HCT116 (cell line): ENCODE results near the gene ARID5B. TPM values are rescaled to one million over a fixed set of nuclear protein-coding genes. Genes with fewer than 3 reads are reported as not detected.

Experiments
- ATAC-seq: fragments of 200-7000 bp; cut with Tn5 transposase; 2 replicates; pipeline ENCODE4 v1.9.1; 2020; ENCODE audit warnings: mild to moderate bottlenecking, moderate library complexity
- BruUV-seq: library from RNA; stranded (reverse); fragments of 400-500 nt; replicated peaks from 2 replicates; lab custom pipeline; 2021; lab: Mats Ljungman, UMichigan
- CTCF ChIA-PET: fragments of 300-600 bp; sonication (Branson Sonifier 250); formaldehyde crosslinking; loops from one replicate; lab custom pipeline; 2021; ENCODE audit warnings: antibody characterized with exemption; lab: Charles Lee
- POLR2A ChIA-PET: fragments of 300-600, 350-600 bp; sonication (Branson Sonifier 250); formaldehyde crosslinking; loops from one replicate; lab custom pipeline; 2021; ENCODE audit warnings: antibody characterized with exemption; lab: Charles Lee
- RAD21 ChIA-PET, 2 experiments: fragments of 300-600 bp; sonication (Branson Sonifier 250); formaldehyde crosslinking; loops; one replicate each; lab custom pipeline; 2023; ENCODE audit warnings: low total read pairs in 2 of 2; ENCODE audit not compliant: uncharacterized antibody in 2 of 2, unreplicated experiment in 2 of 2, low non-redundant PET in 1 of 2; lab: Charles Lee
- DNase-seq: peaks from one replicate; pipeline ENCODE4 v3.0.0-alpha.2; 2010; ENCODE audit warnings: low read depth, low spot score
- H2AFZ ChIP-seq: fragments of 200-600 bp; shearing (Covaris generic), sonication (generic); 2 replicates; pipeline ENCODE4 v1.6.1; 2017; ENCODE audit warnings: low read depth, mixed run types, mixed read lengths, antibody characterized with exemption, low read length; ENCODE audit not compliant: poor library complexity, severe bottlenecking
- H3K27ac ChIP-seq: 2 replicates; pipeline ENCODE4 v1.5.1; 2012; ENCODE audit warnings: low read depth, low read length
- H3K27me3 ChIP-seq: fragments of 200-600 bp; sonication (generic); 2 replicates; pipeline ENCODE4 v1.6.1; 2016; ENCODE audit warnings: mixed run types, low read length, mixed read lengths; ENCODE audit not compliant: insufficient read depth
- H3K36me3 ChIP-seq, 2 experiments: fragments of 200-500 bp in 1 of 2; fragments of 200-600 bp in 1 of 2; sonication (Bioruptor generic) in 1 of 2; sonication (generic) in 1 of 2; 2 replicates each; pipeline versions ENCODE4 v1.5.1 to v1.6.1; 2014 to 2016; ENCODE audit warnings: low read length in 2 of 2, inconsistent platforms in 1 of 2, mixed read lengths in 1 of 2, mixed run types in 1 of 2; ENCODE audit not compliant: insufficient read depth in 2 of 2, control insufficient read depth in 1 of 2
- H3K4me1 ChIP-seq, 2 experiments: fragments of 200-600 bp in 1 of 2; sonication (generic) in 1 of 2; 2 replicates each; pipeline versions ENCODE4 v1.5.1 to v1.6.1; 2012 to 2017; ENCODE audit warnings: low read length in 2 of 2, inconsistent platforms in 1 of 2, mild to moderate bottlenecking in 1 of 2, mixed read lengths in 1 of 2, mixed run types in 1 of 2, moderate library complexity in 1 of 2; ENCODE audit not compliant: insufficient read depth in 2 of 2, control insufficient read depth in 1 of 2
- H3K4me2 ChIP-seq: fragments of 200-600 bp; sonication (generic); 2 replicates; pipeline ENCODE4 v1.6.1; 2017; ENCODE audit warnings: mixed run types, low read length, mixed read lengths
- H3K4me3 ChIP-seq, 2 experiments: fragments of 200-600 bp in 1 of 2; sonication (generic) in 1 of 2; replicated peaks in 1 of 2; 2 replicates each; pipeline ENCODE4 v1.5.1; 2011 to 2016; ENCODE audit warnings: low read length in 2 of 2, control low read depth in 1 of 2, low read depth in 1 of 2, mild to moderate bottlenecking in 1 of 2, mixed read lengths in 1 of 2, mixed run types in 1 of 2
- H3K79me2 ChIP-seq: fragments of 200-600 bp; sonication (generic); 2 replicates; pipeline ENCODE4 v1.6.1; 2017; ENCODE audit warnings: mild to moderate bottlenecking, mixed run types, low read length, moderate library complexity, mixed read lengths; ENCODE audit not compliant: insufficient read depth
- H3K9ac ChIP-seq: fragments of 200-600 bp; sonication (generic); 2 replicates; pipeline ENCODE4 v1.6.1; 2016; ENCODE audit warnings: low read length, mixed read lengths
- H3K9me2 ChIP-seq: fragments of 200-600 bp; sonication (generic), shearing (Covaris generic); 2 replicates; pipeline ENCODE4 v1.6.1; 2017; ENCODE audit warnings: mixed run types, mild to moderate bottlenecking, moderate library complexity; ENCODE audit not compliant: insufficient read depth
- H3K9me3 ChIP-seq, 2 experiments: fragments of 200-500 bp in 1 of 2; fragments of 200-600 bp in 1 of 2; sonication (Bioruptor generic) in 1 of 2; sonication (generic) in 1 of 2; 2 replicates each; pipeline ENCODE4 v1.6.1; 2014 to 2017; ENCODE audit warnings: low read length in 2 of 2, mixed read lengths in 2 of 2, inconsistent platforms in 1 of 2, low read depth in 1 of 2, mild to moderate bottlenecking in 1 of 2, mixed run types in 1 of 2, moderate library complexity in 1 of 2; ENCODE audit not compliant: control insufficient read depth in 1 of 2, insufficient read depth in 1 of 2
- H4K20me1 ChIP-seq: fragments of 200-600 bp; sonication (generic), shearing (Covaris generic); 2 replicates; pipeline ENCODE4 v1.6.1; 2017; ENCODE audit warnings: mixed run types, mild to moderate bottlenecking, moderate library complexity; ENCODE audit not compliant: insufficient read depth
- ELF1 ChIP-seq: IDR thresholded peaks from 2 replicates; pipeline ENCODE4 v1.6.1; 2012; ENCODE audit warnings: low read depth, borderline replicate concordance
- EZH2phosphoT487 ChIP-seq: fragments of 200-600 bp; IDR thresholded peaks from 2 replicates; pipeline ENCODE4 v1.6.1; 2018; ENCODE audit warnings: antibody characterized with exemption, borderline replicate concordance
- JUND ChIP-seq: IDR thresholded peaks from 2 replicates; pipeline ENCODE4 v1.6.1; 2012
- MAX ChIP-seq: IDR thresholded peaks from 2 replicates; pipeline ENCODE4 v1.6.1; 2012
- POLR2AphosphoS5 ChIP-seq: IDR thresholded peaks from 2 replicates; pipeline ENCODE4 v1.6.1; 2011; ENCODE audit warnings: mild to moderate bottlenecking, low read depth, low read length, moderate library complexity
- RAD21 ChIP-seq: IDR thresholded peaks from 2 replicates; pipeline ENCODE4 v1.6.1; 2012; ENCODE audit warnings: low read depth, mild to moderate bottlenecking
- SIN3A ChIP-seq: IDR thresholded peaks from 2 replicates; pipeline ENCODE4 v1.6.1; 2012; ENCODE audit warnings: low read depth
- ZBTB33 ChIP-seq: IDR thresholded peaks from 2 replicates; pipeline ENCODE4 v1.6.1; 2011; ENCODE audit warnings: mild to moderate bottlenecking, low read length, moderate library complexity; ENCODE audit not compliant: insufficient replicate concordance; ENCODE audit errors: extremely low read depth
- ZNF274 ChIP-seq: fragments of 200-500 bp; sonication (Bioruptor generic); IDR thresholded peaks from 2 replicates; pipeline ENCODE4 v1.6.1; 2014; ENCODE audit warnings: mild to moderate bottlenecking, low read depth, low read length, inconsistent platforms
- intact Hi-C: fragments of 100-400 bp; cut with micrococcal nuclease; formaldehyde crosslinking; loops from 2 replicates; pipeline ENCODE4 v1.10.0; 2022
- total RNA-seq: library from RNA; stranded (reverse); gene quantifications from one replicate; pipeline ENCODE4 v1.2.1, GENCODE V29; 2021; ENCODE audit not compliant: unreplicated experiment

ARID5B gene
- total RNA-seq, 1 experiment from 2014 or later = 4.7 TPM

GRCh38 chr10:62103857-62104256, 202.4 kb downstream of the ARID5B start:
- Histone ChIP-seq H3K36me3 (no peaks in the 10 kb centered on the region), H3K27me3 (no peaks in the 10 kb centered on the region), H3K27ac (no peak overlapping the region), H2AFZ (no peak overlapping the region), H3K9ac (no peak overlapping the region), H4K20me1 (no peaks in the 10 kb centered on the region), H3K4me2 (no peak overlapping the region), H3K9me2 (no peaks in the 10 kb centered on the region), H3K9me3 (no peaks in the 10 kb centered on the region), H3K4me1 (no peaks in the 10 kb centered on the region), H3K4me3 (no peak overlapping the region), H3K79me2 (no peaks in the 10 kb centered on the region)
- DNase-seq (no peak), ATAC-seq (no peak)
- intact Hi-C loops = no loop called here
- CTCF ChIA-PET = no interaction called here
- no TSS peak for BruUV-seq
- RAD21 ChIA-PET = no interaction called here
- TF ChIP-seq SIN3A (no peak), ELF1 (no peak), ZBTB33 (no peak), MAX (no peak), POLR2AphosphoS5 (no peak), RAD21 (no peak), JUND (no peak), ZNF274 (no peak), EZH2phosphoT487 (no peak)
- POLR2A ChIA-PET = interaction anchor here (0.8 kb wide), 1 partner anchor 15 kb away, joined by 3 read pairs; no protein-coding TSS in a partner anchor
